CD1c-positive myeloid dendritic cell (primary cell): ENCODE measurements around the gene NUPR1.
"Not testable (repeated sequence)": the region's sequence is repeated elsewhere in the genome, so short reads cannot be mapped to it uniquely, and the experiment has no call there.

Source experiments
- DNase-seq: peaks from one replicate; pipeline ENCODE4 v3.0.0-alpha.2; 2016; ENCODE audit errors: extremely low spot score

The NUPR1 gene

GRCh38 chr16:28538733-28539596 is at the start of gene NUPR1:
NUPR1 (minus strand) TSS chr16:28538974; CDS start chr16:28538907, 67 bp downstream.
- no peak for DNase-seq

- no peak for DNase-seq
Observed at GRCh38 chr16:28587386-28587785, 48.6 kb upstream of the NUPR1 start.

- DNase-seq: no peak
Observed at GRCh38 chr16:28586466-28586865, 47.7 kb upstream of the NUPR1 start.

GRCh38 chr16:28585674-28586073 is 46.9 kb upstream of the NUPR1 start:
- DNase-seq: no peak

- DNase-seq: no peak
Observed at GRCh38 chr16:28580726-28581315, 42.0 kb upstream of the NUPR1 start.

- DNase-seq: no peak
Observed at GRCh38 chr16:28575446-28576109, 36.8 kb upstream of the NUPR1 start.

GRCh38 chr16:28574925-28575324 is 36.2 kb upstream of the NUPR1 start:
- no peak for DNase-seq

GRCh38 chr16:28573738-28574718 is 35.3 kb upstream of the NUPR1 start:
- peak; percentile 41 for DNase-seq

GRCh38 chr16:28572696-28573510 is 34.1 kb upstream of the NUPR1 start:
- DNase-seq: peak; percentile 52

- DNase-seq: no peak
Observed at GRCh38 chr16:28569968-28570752, 31.4 kb upstream of the NUPR1 start.

GRCh38 chr16:28569021-28569420 is 30.2 kb upstream of the NUPR1 start:
- no peak for DNase-seq

GRCh38 chr16:28567292-28567691 is 28.5 kb upstream of the NUPR1 start:
- no peak for DNase-seq

GRCh38 chr16:28566233-28566925 is 27.6 kb upstream of the NUPR1 start:
- not testable (repeated sequence) for DNase-seq

- no peak for DNase-seq
Observed at GRCh38 chr16:28563218-28563617, 24.4 kb upstream of the NUPR1 start.

GRCh38 chr16:28562199-28562598 is 23.4 kb upstream of the NUPR1 start:
- no peak for DNase-seq

- DNase-seq: no peak
Observed at GRCh38 chr16:28561557-28562187, 22.9 kb upstream of the NUPR1 start.

GRCh38 chr16:28558456-28558855 is 19.7 kb upstream of the NUPR1 start:
- no peak for DNase-seq

GRCh38 chr16:28556914-28557320 is 18.1 kb upstream of the NUPR1 start:
- peak; percentile 52 for DNase-seq

GRCh38 chr16:28555561-28555960 is 16.8 kb upstream of the NUPR1 start:
- DNase-seq: peak; percentile 60
